GM19324 (cell line): ENCODE results near the gene MFSD6.
A peak's percentile ranks its signal among the peaks of the same experiment; 100 is the strongest.

Experiments
- ATAC-seq: cut with Tn5 transposase; IDR thresholded peaks from one replicate; pipeline ENCODE4 v1.9.1; 2021; ENCODE audit warnings: mild to moderate bottlenecking, moderate library complexity; ENCODE audit not compliant: unreplicated experiment, low FRiP score

Gene MFSD6

GRCh38 chr2:190524928-190525327 is 116.8 kb downstream of the MFSD6 start:
- no peak for ATAC-seq

- ATAC-seq: no peak
Measured at GRCh38 chr2:190526105-190526750, 118.1 kb downstream of the MFSD6 start.

GRCh38 chr2:190527214-190527613 is 119.1 kb downstream of the MFSD6 start:
- no peak for ATAC-seq

GRCh38 chr2:190527918-190528317 is 119.8 kb downstream of the MFSD6 start:
- ATAC-seq: no peak

- no peak for ATAC-seq
Measured at GRCh38 chr2:190528521-190529001, 120.4 kb downstream of the MFSD6 start.

- no peak for ATAC-seq
Measured at GRCh38 chr2:190529486-190530247, 121.5 kb downstream of the MFSD6 start.

- no peak for ATAC-seq
Measured at GRCh38 chr2:190530248-190530900, 122.2 kb downstream of the MFSD6 start.

GRCh38 chr2:190532581-190532980 is 124.4 kb downstream of the MFSD6 start:
- no peak for ATAC-seq

GRCh38 chr2:190533175-190533967 is 125.2 kb downstream of the MFSD6 start:
- no peak for ATAC-seq

GRCh38 chr2:190533968-190534309 is 125.8 kb downstream of the MFSD6 start:
- ATAC-seq: peak; percentile 13

GRCh38 chr2:190534310-190535120 is 126.4 kb downstream of the MFSD6 start, which contains the start of gene NEMP2:
TSS of gene NEMP2 (minus strand) at chr2:190534722. CDS start at chr2:190534655, 67 bp downstream.
- ATAC-seq: peak; percentile 83

- ATAC-seq: no peak
Measured at GRCh38 chr2:190535121-190535439, 126.9 kb downstream of the MFSD6 start.

- no peak for ATAC-seq
Measured at GRCh38 chr2:190535586-190535985, 127.4 kb downstream of the MFSD6 start.

- no peak for ATAC-seq
Measured at GRCh38 chr2:190537765-190538164, 129.6 kb downstream of the MFSD6 start.

- ATAC-seq: no peak
Measured at GRCh38 chr2:190538201-190538600, 130.0 kb downstream of the MFSD6 start.

GRCh38 chr2:190540048-190540447 is 131.9 kb downstream of the MFSD6 start:
- ATAC-seq: no peak

- ATAC-seq: no peak
Measured at GRCh38 chr2:190545093-190545492, 136.9 kb downstream of the MFSD6 start.

GRCh38 chr2:190545555-190546385 is 137.6 kb downstream of the MFSD6 start:
- ATAC-seq: no peak

GRCh38 chr2:190546734-190547133 is 138.6 kb downstream of the MFSD6 start:
- ATAC-seq: no peak
